IgD-negative memory B cell (primary cell): ENCODE data around the gene ST14. TPM values are rescaled to one million over a fixed set of nuclear protein-coding genes. Genes with fewer than 3 reads are reported as not detected.

Experiments
- H3K27ac Mint-ChIP-seq, 3 donors: one replicate each; pipeline ENCODE4 v1.8.0; 2020 to 2022; ENCODE audit warnings: mild to moderate bottlenecking in 3 of 3, mixed read lengths in 3 of 3, moderate library complexity in 1 of 3
- H3K27me3 Mint-ChIP-seq: one replicate; pipeline ENCODE4 v1.8.0; 2021; ENCODE audit warnings: mixed read lengths
- H3K36me3 Mint-ChIP-seq: one replicate; pipeline ENCODE4 v1.8.0; 2020; ENCODE audit warnings: mild to moderate bottlenecking, mixed read lengths
- H3K4me1 Mint-ChIP-seq, 3 donors: one replicate each; pipeline ENCODE4 v1.8.0; 2020 to 2022; ENCODE audit warnings: mixed read lengths in 3 of 3, mild to moderate bottlenecking in 1 of 3
- H3K4me3 Mint-ChIP-seq, 4 donors: one replicate each; pipeline ENCODE4 v1.8.0; 2020 to 2022; ENCODE audit warnings: mild to moderate bottlenecking in 4 of 4, mixed read lengths in 4 of 4, moderate library complexity in 3 of 4
- H3K9me3 Mint-ChIP-seq, 3 donors: one replicate each; pipeline ENCODE4 v1.8.0; 2020 to 2021; ENCODE audit warnings: mixed read lengths in 3 of 3, mild to moderate bottlenecking in 1 of 3
- polyA plus RNA-seq: library from polyadenylated mRNA; unstranded; fragments of 300-500 nt; fragmentation: Illumina TruSeq; gene quantifications from one replicate; pipeline ENCODE4 v1.2.3, GENCODE V29; 2021

The ST14 gene
- polyA plus RNA-seq, 1 donor from 2014 or later = 94.1 TPM

DNA sequence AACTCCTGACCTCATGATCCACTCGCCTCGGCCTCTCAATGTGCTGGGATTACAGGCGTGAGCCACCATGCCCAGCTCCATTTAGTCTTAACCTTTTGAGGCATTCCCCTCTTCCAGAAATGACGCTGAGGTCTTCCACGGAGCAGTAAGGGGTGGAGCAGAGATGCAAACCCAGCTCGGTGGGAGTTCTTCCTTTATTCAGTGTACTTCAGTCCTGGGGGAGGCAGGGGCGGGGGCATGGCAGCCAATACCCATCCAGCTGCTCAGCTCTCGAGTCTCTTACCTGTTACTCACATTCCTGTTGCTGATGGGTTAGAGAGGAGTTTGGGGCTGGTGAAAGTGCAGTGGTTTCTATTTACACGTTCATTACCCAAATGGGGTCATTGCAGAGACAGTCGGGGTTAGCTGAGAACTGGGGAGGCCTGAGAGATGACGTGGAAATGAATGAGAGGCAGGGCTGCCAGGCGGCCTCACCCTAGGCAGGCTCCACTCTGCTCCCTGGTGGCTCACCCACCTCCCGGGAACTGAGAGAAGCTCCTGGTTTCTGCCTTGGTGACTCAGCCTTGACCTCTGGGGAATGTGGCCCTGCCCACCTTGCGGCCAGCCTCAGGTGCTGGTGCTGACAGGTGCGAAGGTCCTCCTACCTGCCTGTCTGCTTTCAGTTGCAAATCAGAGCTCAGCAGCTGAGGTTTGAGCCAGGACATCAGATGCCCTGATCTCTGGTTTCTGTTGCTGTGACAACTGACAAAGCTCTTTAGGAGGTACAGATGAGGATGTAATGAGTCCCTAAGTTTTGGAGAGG, 13.4 kb upstream of the ST14 start:
- no peaks in the 10 kb centered on the region for H3K9me3 Mint-ChIP-seq
- peak overlapping the region in 2 of 4 donors; percentile 2 to 87 for H3K4me3 Mint-ChIP-seq
- peaks cover 26 to 40% (median 33%) of the 10 kb centered on the region in 3 donors for H3K4me1 Mint-ChIP-seq
- H3K27ac Mint-ChIP-seq = peak overlapping the region; percentile 30 to 89 (median 87)
- H3K36me3 Mint-ChIP-seq = peaks cover 8% of the 10 kb centered on the region
- H3K27me3 Mint-ChIP-seq = no peaks in the 10 kb centered on the region

DNA sequence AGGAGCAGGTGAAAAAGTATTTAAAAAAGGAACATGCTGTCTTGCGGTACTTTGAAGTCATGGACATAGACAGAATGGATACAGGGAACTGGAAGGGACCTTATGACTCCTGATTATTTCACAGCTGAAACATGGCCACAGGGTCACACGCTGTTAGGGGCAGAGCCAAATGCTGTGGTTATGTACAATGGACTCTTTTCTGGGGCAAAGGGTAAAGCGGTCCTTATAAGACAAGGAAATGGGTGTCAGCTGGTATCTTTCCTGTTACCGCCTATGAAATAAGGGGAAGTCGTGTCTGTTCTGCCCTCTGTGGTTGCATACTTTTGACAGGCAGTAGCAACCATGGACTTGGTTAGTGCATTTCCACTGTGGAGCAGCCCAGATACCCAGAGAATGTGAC, 12.8 kb upstream of the ST14 start:
- H3K9me3 Mint-ChIP-seq = no peaks in the 10 kb centered on the region
- no peaks in the 10 kb centered on the region for H3K27me3 Mint-ChIP-seq
- peak overlapping the region; percentile 30 to 89 (median 87) for H3K27ac Mint-ChIP-seq
- peak overlapping the region in 3 of 4 donors; percentile 2 to 88 (median 87) for H3K4me3 Mint-ChIP-seq
- peaks cover 31 to 46% (median 37%) of the 10 kb centered on the region in 3 donors for H3K4me1 Mint-ChIP-seq
- H3K36me3 Mint-ChIP-seq = peaks cover 8% of the 10 kb centered on the region

DNA sequence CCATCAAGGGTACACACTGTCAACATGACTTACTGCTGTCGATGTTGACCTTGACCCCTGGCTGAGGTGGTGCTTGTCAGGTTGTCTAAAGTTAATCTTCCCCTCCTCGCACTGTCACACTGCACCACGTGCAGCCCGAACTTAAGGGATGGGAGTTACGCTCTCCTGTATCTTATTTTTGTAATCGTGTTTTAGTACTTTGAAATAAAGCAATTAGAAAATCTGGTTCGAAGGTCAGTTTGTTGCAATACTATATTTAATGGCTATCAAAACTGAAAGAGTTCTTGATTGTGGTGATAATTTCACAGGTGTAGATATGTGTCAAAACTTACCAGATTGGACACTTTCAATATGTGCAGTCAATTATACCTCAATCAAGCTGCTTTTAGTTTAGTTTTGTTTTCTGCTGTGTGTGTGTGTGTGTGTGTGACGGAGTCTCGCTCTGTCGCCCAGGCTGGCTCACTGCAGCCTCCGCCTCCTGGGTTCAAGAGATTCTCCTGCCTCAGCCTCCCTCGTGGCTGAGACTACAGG, 10.7 kb upstream of the ST14 start:
- Mint-ChIP-seq H3K36me3 (peaks cover 8% of the 10 kb centered on the region), H3K9me3 (no peaks in the 10 kb centered on the region), H3K4me1 (peaks cover 39 to 54% (median 43%) of the 10 kb centered on the region in 3 donors), H3K27ac (peak overlapping the region; percentile 67 to 71 (median 69)), H3K27me3 (no peaks in the 10 kb centered on the region), H3K4me3 (no peak overlapping the region)

DNA sequence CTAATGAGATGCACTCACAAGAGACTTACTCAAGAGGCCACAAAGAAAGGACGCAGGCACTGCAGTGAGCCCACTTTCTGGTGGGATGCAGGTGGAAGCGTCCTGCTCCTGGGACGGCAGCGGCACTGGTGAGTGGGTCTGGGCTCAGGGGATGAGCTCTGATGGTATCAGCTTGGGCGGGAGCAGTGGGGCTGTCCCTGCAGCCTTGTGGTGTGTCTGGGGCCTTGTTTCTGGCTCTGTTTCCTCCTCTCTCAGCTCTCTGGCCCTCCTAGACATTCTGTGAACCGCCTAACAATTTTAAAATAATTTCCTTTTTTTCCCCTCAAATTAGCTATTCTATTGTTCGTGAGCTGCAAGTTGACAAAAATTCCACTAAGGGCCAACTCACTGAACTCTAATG, 8.8 kb upstream of the ST14 start:
- Mint-ChIP-seq H3K4me3 (peak overlapping the region in 3 of 4 donors; percentile 29 to 41 (median 38)), H3K4me1 (peaks cover 35 to 47% (median 35%) of the 10 kb centered on the region in 3 donors), H3K27ac (peak overlapping the region in 1 of 3 donors; percentile 66), H3K9me3 (no peaks in the 10 kb centered on the region), H3K27me3 (no peaks in the 10 kb centered on the region), H3K36me3 (peaks cover 4% of the 10 kb centered on the region)

DNA sequence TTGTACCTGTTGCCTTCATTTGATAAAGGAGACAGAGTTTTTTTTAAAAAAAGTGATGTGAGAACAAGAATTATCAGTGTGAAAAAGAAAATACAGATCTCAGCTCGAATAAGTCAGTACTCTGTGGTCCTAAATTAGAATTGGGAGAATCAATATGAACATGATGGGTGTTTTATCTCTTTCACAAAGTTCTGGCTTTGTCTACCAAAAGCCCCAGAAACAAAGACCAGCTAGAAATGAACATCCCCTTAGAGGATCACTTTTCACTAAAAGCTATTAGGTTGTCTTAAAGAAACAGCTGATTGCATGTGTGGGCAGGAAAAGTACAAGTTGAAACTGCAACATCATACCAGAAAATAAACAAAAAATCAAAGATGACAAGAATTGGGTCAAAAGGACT, 8.4 kb upstream of the ST14 start:
- Mint-ChIP-seq H3K27me3 (no peaks in the 10 kb centered on the region), H3K4me1 (peaks cover 35 to 51% (median 36%) of the 10 kb centered on the region in 3 donors), H3K27ac (peak overlapping the region in 2 of 3 donors; percentile 18 to 66), H3K36me3 (peaks cover 4% of the 10 kb centered on the region), H3K4me3 (peak overlapping the region in 2 of 4 donors; percentile 9 to 41), H3K9me3 (no peaks in the 10 kb centered on the region)

DNA sequence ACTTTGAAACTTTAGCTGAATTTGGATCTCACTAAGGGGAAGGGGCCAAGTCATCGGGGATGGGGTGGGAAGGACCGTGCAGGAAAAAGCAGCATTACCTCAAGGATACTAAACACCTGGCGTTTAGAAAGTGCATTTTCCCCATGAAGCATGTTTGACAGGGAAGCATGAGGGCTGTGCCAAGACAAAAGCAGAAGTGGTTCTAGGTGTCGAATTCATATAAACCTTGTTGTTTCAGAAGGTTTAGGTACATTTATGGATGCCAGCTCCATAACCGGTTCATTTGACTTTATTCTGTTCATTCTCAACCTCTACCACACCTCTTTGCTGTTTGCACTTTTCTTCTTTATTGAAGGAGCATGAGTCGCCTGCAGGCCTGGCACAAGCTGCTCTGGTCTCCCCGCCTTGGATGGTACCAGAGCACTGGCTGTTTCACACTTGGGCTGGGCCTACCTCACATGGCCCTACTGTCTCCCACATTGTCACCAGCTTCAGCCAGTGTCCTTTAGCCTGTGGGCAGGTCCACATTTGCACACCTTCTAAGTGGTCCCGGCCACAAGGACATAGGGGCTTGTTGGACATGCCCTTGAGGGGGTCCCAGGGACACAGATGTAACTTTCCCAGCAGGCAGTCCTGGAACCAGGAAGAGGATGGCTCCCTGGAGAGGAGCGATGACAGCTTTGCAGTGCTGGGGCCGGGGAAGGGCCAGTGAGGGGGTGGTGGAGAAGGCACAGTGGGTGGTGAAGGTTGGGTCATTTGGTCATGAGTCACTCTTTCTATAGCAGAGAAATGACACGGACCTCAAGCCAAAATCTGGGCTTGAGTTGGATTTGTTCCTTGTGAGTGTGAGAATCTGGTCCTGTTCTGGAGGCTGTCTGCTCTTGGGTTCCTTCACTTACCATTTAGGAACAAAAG, 3.2 kb upstream of the ST14 start:
- Mint-ChIP-seq H3K9me3 (no peaks in the 10 kb centered on the region), H3K4me3 (peak overlapping the region in 1 of 4 donors; percentile 42), H3K27me3 (peaks cover 1% of the 10 kb centered on the region), H3K27ac (peak overlapping the region in 1 of 3 donors; percentile 6), H3K36me3 (no peaks in the 10 kb centered on the region), H3K4me1 (peaks cover 29 to 41% (median 30%) of the 10 kb centered on the region in 3 donors)

DNA sequence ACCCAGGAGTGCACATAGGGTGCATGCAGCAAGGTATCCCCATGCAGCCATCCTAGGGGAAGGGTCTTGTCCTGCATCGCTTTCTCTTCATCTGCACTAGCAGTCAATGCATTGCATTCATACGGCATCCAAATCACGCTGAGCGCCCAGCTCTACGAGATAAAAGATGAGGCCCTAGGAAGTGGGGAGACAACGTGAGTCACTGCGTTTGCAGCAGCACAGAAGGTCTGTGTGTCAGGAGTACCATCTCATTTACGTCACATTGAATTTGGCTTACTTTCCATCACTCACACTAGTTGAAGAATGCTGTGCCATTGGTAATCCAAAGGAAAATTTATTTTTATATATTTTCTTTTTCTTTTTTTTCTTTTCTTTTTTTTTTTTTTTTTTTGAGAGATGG, 2.5 kb upstream of the ST14 start:
- H3K4me3 Mint-ChIP-seq = peak overlapping the region in 1 of 4 donors; percentile 25
- no peaks in the 10 kb centered on the region for H3K9me3 Mint-ChIP-seq
- H3K27me3 Mint-ChIP-seq = peaks cover 1% of the 10 kb centered on the region
- H3K36me3 Mint-ChIP-seq = no peaks in the 10 kb centered on the region
- no peak overlapping the region for H3K27ac Mint-ChIP-seq
- peaks cover 28 to 38% (median 32%) of the 10 kb centered on the region in 3 donors for H3K4me1 Mint-ChIP-seq

DNA sequence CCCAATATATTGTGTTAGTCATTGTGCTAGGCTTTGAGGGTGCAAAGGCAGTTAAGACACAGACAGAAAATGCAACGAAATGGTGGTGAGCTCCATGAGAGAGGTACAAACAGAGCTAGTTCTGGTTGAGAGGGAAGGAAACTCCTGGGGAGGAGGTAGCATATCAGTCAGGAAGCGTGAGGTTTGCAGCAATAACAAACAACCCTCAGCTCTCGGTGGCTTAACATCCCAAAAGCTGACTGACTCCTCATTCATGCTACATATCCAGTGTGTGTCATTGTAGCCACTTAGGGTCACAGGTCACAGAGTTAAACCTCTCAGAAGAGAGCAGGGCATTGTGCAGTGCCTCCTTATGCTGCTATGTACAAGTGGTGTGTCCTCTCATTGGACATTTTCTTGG, 1.7 kb upstream of the ST14 start:
- Mint-ChIP-seq H3K4me1 (peaks cover 35 to 36% (median 36%) of the 10 kb centered on the region in 3 donors), H3K4me3 (peak overlapping the region in 2 of 4 donors; percentile 71 to 88), H3K9me3 (no peaks in the 10 kb centered on the region), H3K36me3 (no peaks in the 10 kb centered on the region), H3K27me3 (peaks cover 3% of the 10 kb centered on the region), H3K27ac (peak overlapping the region in 2 of 3 donors; percentile 59 to 61)

DNA sequence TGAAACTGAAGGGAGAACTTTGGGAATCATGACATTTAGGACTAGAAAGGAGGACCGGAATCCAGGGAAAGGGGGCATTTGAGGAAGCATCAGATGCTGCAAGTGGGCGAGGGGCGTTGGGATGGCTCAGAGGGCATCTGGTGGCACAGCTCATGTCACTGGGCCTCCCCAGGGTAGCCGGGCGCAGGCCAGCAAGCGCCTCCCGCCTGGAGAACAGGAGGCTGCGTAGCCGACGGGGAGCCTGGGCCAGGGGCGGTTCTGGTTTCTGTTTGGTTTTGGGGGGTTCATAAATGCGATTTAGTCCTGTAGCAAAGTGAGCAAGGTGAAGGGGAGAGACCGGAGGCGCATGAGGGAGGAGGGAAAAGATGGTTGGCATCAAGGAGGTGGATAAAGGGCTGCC, 443 bp upstream of the ST14 start:
- peaks cover 8% of the 10 kb centered on the region for H3K27me3 Mint-ChIP-seq
- H3K27ac Mint-ChIP-seq = peak overlapping the region in 2 of 3 donors; percentile 70 to 83
- H3K36me3 Mint-ChIP-seq = peaks cover 1% of the 10 kb centered on the region
- H3K4me1 Mint-ChIP-seq = peaks cover 32 to 46% (median 38%) of the 10 kb centered on the region in 3 donors
- peak overlapping the region; percentile 80 to 88 (median 84) for H3K4me3 Mint-ChIP-seq
- H3K9me3 Mint-ChIP-seq = no peaks in the 10 kb centered on the region

DNA sequence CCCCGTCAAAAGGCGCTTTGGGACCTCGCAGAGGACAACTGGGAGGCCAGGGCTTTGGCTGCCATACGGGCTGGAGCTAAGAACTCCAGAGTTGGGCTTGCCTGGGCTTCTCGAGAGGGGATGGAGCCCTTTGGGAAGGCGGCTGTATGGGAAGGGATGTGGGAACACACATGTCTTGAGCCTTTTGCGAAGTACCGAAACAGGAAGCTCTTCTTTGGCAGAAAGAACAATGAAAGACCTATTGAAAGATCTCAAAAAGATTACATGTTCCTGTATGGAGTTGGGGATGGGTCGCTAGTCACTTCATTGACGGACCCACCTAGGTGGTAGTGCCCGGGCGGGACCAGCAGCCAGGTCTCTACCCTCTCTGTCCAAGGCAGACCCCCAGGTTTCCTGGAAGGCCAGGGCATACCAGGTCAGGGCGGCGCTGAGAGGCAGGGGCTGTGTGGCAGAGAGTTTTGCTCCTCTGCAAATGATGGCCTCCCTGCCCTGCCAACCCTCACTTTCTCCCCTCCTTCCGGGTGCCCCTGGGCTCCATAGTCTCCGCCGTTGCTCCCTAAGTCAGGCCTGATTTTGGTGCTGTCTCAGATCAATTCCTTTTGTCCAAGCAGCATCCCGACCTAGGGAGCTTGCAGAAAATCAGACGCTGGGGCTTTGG, 1.0 kb downstream of the ST14 start:
- Mint-ChIP-seq H3K4me3 (peak overlapping the region; percentile 88 to 99 (median 98)), H3K27me3 (peaks cover 9% of the 10 kb centered on the region), H3K36me3 (peaks cover 1% of the 10 kb centered on the region), H3K4me1 (peaks cover 36 to 52% (median 37%) of the 10 kb centered on the region in 3 donors), H3K9me3 (no peaks in the 10 kb centered on the region), H3K27ac (peak overlapping the region; percentile 68 to 92 (median 82))

DNA sequence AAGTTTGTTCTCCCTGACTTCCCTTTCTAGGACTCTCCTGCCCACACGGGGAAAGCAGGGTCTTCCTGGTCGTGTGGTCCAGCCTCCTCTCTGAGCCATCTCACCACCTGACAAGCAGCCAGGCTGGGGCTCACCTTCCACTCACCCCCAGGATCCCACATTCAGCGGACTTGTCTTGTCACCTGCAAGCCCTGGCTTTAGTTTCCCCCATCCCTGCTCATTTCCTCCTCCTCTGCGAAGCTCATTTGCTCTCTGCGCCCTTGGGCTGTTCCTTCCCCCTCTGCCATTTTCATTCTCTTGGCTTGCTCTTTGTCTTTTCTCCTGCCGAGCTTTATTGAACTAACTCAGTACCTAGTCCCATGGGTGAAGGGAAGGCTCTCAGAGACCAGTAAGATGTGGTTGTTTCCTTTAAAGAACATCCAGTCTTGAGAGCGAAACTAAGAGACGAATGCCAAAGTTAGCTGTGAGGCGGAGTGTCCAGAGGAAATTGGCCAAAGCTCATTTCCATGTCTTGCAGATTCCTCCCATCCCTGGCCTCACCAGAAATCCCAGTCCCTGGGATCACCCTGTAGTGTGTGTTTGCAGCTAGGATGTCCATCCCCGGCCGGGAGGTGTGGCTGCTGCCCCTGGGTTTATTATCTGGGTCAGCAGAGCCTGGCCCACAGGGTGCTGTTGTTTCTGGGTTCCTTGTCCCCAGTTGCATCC, 2.0 kb downstream of the ST14 start:
- peaks cover 9% of the 10 kb centered on the region for H3K27me3 Mint-ChIP-seq
- H3K4me3 Mint-ChIP-seq = peak overlapping the region; percentile 77 to 99 (median 93)
- peaks cover 40 to 56% (median 41%) of the 10 kb centered on the region in 3 donors for H3K4me1 Mint-ChIP-seq
- H3K36me3 Mint-ChIP-seq = peaks cover 3% of the 10 kb centered on the region
- peak overlapping the region in 2 of 3 donors; percentile 18 to 73 for H3K27ac Mint-ChIP-seq
- no peaks in the 10 kb centered on the region for H3K9me3 Mint-ChIP-seq

DNA sequence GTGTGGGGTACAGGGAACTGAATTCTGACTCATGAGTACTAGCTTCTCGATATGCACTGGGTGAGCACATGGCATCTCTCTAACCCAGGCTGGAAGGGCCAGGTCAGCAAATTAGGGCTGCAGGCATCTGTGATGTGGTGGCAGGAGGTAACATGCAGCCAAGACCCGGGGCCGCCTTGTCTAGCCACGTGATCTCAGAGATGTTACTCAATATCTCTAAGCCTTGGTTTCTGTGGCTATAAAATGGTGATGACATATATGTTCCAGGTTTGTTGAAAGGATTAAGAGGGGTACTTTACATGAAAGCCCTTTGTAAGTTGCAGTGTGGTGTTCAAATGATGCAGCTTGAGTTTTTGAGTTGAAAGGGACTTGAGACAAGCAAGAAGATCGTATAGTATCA, 3.2 kb downstream of the ST14 start:
- Mint-ChIP-seq H3K27ac (peak overlapping the region in 2 of 3 donors; percentile 64 to 95), H3K27me3 (peaks cover 9% of the 10 kb centered on the region), H3K4me3 (peak overlapping the region in 3 of 4 donors; percentile 9 to 65 (median 11)), H3K4me1 (peaks cover 35 to 57% (median 47%) of the 10 kb centered on the region in 3 donors), H3K9me3 (no peaks in the 10 kb centered on the region), H3K36me3 (peaks cover 3% of the 10 kb centered on the region)

DNA sequence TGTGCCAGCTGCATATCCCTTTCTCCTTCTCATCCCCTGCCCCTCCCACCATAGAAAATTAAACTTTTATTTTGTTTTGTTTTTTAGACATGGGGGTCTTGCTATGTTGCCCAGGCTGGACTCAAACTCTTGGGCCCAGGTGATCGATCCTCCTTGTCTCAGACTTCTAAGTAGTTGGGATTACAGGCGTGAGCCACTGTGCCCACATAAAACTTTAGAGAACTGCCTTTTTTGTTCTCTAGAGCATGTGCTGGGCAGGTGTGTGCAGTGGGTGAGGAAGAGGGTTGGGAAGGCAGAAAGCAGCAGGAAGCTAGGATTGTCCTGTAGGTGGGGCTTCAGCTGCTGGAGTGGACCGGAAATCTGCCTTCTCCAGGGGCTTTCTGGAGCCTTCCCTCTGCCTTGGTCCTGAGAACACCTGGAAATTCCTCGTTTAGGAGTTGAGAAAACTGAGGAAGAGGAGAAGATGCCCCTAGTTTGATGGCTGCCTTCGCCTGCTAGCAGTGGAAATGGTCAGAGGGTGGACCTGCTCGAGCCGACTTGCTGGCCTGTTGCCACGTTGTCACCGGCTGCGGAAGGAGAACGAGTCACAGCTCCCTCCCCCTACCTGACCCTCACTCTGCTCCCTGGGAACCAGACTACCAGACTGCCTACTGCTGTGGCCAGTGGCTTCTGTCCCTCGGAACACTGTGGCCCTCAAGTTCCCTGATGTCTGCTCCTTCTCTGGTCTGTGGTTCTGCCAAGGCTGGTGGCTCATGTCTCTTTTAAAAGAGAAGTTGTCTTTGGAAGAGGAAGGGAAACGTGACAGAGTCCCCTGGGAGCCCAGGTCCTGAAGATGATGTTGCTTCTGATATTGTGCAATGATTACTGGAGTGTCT, 4.0 kb downstream of the ST14 start:
- Mint-ChIP-seq H3K27me3 (peaks cover 10% of the 10 kb centered on the region), H3K9me3 (no peaks in the 10 kb centered on the region), H3K4me1 (peaks cover 34 to 59% (median 50%) of the 10 kb centered on the region in 3 donors), H3K4me3 (peak overlapping the region in 3 of 4 donors; percentile 58 to 88 (median 83)), H3K27ac (peak overlapping the region; percentile 56 to 95 (median 64)), H3K36me3 (peaks cover 3% of the 10 kb centered on the region)
